Right cardiac atrium (tissue), 5 donors: ENCODE measurements around the gene PPFIA3. TPM values are rescaled to one million over a fixed set of nuclear protein-coding genes. Genes with fewer than 3 reads are reported as not detected.

Experiments used
- ATAC-seq, 2 donors: fragments of 200-7000 bp; cut with Tn5 transposase; one replicate each; pipeline versions ENCODE4 v1.8.0 to v1.9.1; 2020; ENCODE audit warnings: moderate library complexity in 2 of 2, mild to moderate bottlenecking in 1 of 2
- DNase-seq, 3 donors: peaks; one replicate each; pipeline ENCODE4 v3.0.0-alpha.2; 2020
- H3K27ac ChIP-seq: one replicate; pipeline ENCODE4 v1.5.1; 2013; ENCODE audit warnings: mild to moderate bottlenecking, low read length, control low read depth, moderate library complexity
- H3K27me3 ChIP-seq: one replicate; pipeline ENCODE4 v1.6.1; 2013; ENCODE audit not compliant: control insufficient read depth, insufficient read depth
- H3K4me1 ChIP-seq: one replicate; pipeline ENCODE4 v1.6.1; 2013; ENCODE audit warnings: low read length; ENCODE audit not compliant: control insufficient read depth, insufficient read depth
- H3K4me3 ChIP-seq: one replicate; pipeline ENCODE4 v1.5.1; 2013; ENCODE audit warnings: low read length, control low read depth
- H3K9me3 ChIP-seq: one replicate; pipeline ENCODE4 v1.6.1; 2013; ENCODE audit warnings: low read length; ENCODE audit not compliant: control insufficient read depth
- WGBS: extraction: QIAGEN DNeasy Blood & Tissue Kit; methylation state at CpG from one replicate; pipeline ENCODE4 v1.1.7; 2013; 5-methylcytosine and 5-hydroxymethylcytosine counted together
- intact Hi-C, 4 donors: fragments of 100-400 bp; cut with DNase I; formaldehyde crosslinking; loops; one replicate each; pipeline versions ENCODE4 v1.11.0 to v1.14.0; 2022 to 2023
- polyA plus RNA-seq: library from polyadenylated mRNA; stranded (reverse); fragments of 200-250 nt; gene quantifications from one replicate; pipeline ENCODE4 v1.2.3, GENCODE V29; 2013
- total RNA-seq, 4 donors: library from RNA; stranded (reverse); fragmentation: NEBNext Ultra II Directional; extraction: Animal tissue kit (Norgen Biotek cat#: 25700); gene quantifications; one replicate each; pipeline ENCODE4 v1.2.1, GENCODE V29; 2021
- donor health status: healthy with polysubstance abuse.
- donor health status: DM: no; HTN: yes; CAD: no.
- donor health status: DM: no; HTN: no; CAD: no.
- donor health status: DM: no; HTN: yes; CAD: no; lungs with severe emphysema.
- donor health status: DM: yes; HTN: yes; CAD: no.

PPFIA3 gene
- total and polyA plus RNA-seq, 5 donors = 9.5 to 13.2 (median 11.3) TPM

DNA sequence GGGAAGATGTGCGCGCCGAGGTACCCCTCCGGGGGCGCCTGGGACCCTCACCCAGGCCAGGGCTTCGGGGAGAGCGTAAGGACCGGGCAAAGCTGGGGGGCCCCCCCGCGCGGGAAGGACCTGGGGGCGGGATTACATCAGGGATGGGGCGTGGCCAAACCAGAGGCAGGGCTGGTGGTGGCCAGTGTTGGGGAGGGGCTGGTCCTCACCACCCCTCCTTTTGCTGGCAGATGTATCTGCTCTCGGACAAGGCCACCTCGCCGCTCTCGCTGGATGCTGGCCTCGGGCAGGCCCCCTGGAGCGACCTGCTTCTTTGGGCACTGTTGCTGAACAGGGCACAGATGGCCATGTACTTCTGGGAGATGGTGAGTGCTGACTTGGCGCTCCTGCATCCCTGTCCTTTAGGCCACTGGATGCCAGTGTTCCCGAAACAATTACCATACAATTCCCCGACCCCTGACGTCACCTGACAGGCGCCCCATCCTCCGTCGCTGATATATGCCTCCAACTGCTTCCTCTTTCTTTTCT lies 63.6 kb downstream of the PPFIA3 start:
- Histone ChIP-seq H3K27ac (no peak overlapping the region), H3K9me3 (no peaks in the 10 kb centered on the region), H3K4me3 (no peak overlapping the region), H3K4me1 (no peaks in the 10 kb centered on the region), H3K27me3 (no peaks in the 10 kb centered on the region)
- DNase-seq = peak in 1 of 3 donors; percentile 38
- ATAC-seq = peak in 1 of 2 donors; percentile 31
- intact Hi-C loops = no loop called here
- WGBS = 73% methylated on average over 26 of the region's 26 CpGs

DNA sequence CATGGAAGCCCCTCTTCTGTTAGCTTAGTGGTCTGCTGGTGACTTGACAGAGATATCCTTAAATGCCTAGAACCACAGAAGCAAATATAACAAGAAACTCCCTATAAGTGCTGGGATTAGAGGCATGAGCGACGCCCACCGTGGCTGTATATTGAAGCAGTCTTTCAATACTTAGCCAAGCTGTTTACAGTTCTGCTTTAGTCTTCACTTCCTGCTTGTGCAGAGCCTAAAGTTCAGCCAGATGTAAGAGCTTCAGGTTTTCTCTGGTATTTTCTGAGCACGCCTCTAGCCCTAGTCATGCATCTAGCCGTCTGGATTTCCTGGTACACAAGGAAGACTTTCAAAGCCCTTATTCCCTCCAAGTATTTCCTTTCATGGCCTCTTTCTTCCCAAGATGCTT lies 66.8 kb downstream of the PPFIA3 start:
- WGBS = 84% methylated on average over 5 of the region's 5 CpGs
- ATAC-seq = no peak
- intact Hi-C loops = no loop called here

DNA sequence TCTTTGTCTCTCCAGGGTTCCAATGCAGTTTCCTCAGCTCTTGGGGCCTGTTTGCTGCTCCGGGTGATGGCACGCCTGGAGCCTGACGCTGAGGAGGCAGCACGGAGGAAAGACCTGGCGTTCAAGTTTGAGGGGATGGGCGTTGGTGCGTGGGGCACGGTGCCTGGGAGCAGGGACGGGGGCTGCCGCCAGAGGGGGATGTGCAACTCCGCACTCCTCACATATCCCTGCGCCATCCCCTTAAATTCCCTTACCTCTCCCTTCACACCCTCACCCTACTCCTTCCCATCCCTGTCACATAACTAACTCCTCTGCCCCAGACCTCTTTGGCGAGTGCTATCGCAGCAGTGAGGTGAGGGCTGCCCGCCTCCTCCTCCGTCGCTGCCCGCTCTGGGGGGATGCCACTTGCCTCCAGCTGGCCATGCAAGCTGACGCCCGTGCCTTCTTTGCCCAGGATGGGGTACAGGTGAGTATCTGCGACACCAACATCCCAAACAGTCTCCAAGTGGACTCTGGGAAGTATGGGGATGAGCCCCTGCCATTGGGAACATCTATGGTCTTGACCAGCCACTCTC lies 69.4 kb downstream of the PPFIA3 start:
- H3K27ac ChIP-seq = no peak overlapping the region
- ATAC-seq = peak in 1 of 2 donors; percentile 20

More for the DNA sequence above, 66.8 kb downstream of the PPFIA3 start:
- Histone ChIP-seq H3K9me3 (no peaks in the 10 kb centered on the region), H3K4me1 (no peaks in the 10 kb centered on the region), H3K4me3 (no peak overlapping the region), H3K27ac (no peak overlapping the region), H3K27me3 (no peaks in the 10 kb centered on the region)
- no peak for DNase-seq

DNA sequence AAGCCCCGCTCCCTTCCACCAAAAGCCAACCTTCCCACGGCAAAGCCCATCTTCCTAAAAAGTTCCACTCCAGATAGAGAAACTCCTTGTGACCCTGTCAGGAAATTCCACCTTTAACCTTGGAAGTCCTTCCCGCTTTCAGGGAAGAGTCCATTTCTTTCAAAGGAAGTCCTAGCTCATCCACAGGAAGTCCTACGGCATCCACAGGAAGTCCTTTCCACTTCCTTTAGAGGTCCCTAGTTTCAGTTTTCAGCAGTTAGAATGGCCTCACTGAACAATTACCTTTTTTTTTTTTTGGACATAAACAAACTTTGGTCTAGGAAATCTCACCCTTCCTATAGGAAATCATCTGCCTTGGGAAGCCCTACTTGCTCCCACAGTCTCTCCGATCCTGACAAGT lies 69.9 kb downstream of the PPFIA3 start:
- Histone ChIP-seq H3K4me1 (no peaks in the 10 kb centered on the region), H3K9me3 (no peaks in the 10 kb centered on the region), H3K27ac (no peak overlapping the region), H3K27me3 (no peaks in the 10 kb centered on the region), H3K4me3 (no peak overlapping the region)
- DNase-seq = no peak
- WGBS = 71% methylated on average over 5 of the region's 5 CpGs
- no peak for ATAC-seq
- intact Hi-C loops = no loop called here

More for the DNA sequence above, 69.4 kb downstream of the PPFIA3 start:
- 85% methylated on average over 21 of the region's 21 CpGs for WGBS
- Histone ChIP-seq H3K4me1 (no peaks in the 10 kb centered on the region), H3K27me3 (no peaks in the 10 kb centered on the region), H3K9me3 (no peaks in the 10 kb centered on the region), H3K4me3 (no peak overlapping the region)
- no peak for DNase-seq
- intact Hi-C loops = no loop called here

DNA sequence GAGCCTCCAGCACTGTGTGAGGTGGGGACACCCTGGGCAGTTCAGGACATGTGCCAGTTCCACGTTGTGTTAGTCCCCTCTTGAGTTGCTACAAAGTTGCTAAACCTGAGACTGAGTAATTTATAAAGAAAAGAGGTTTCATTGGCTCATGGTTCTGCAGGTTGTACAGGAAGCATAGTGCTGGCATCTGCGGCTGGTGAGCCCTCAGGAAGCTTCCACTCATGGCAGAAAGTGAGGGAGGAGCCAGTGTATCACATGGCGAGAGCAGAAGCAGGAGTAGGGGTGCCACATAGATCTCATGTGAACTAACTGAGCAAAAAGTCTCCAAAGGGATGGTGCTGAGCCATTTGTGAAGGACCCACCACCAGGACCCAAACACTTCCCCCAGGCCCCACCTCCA lies 71.4 kb downstream of the PPFIA3 start:
- Histone ChIP-seq H3K4me3 (no peak overlapping the region), H3K27me3 (no peaks in the 10 kb centered on the region), H3K9me3 (no peaks in the 10 kb centered on the region), H3K4me1 (no peaks in the 10 kb centered on the region), H3K27ac (no peak overlapping the region)
- intact Hi-C loops = loop anchor here in 1 of 4 donors (10.0 kb wide), 1 partner anchor 86 kb away; no protein-coding TSS in a partner anchor
- DNase-seq = no peak
- 99% methylated on average over 3 of the region's 3 CpGs for WGBS
- no peak for ATAC-seq

DNA sequence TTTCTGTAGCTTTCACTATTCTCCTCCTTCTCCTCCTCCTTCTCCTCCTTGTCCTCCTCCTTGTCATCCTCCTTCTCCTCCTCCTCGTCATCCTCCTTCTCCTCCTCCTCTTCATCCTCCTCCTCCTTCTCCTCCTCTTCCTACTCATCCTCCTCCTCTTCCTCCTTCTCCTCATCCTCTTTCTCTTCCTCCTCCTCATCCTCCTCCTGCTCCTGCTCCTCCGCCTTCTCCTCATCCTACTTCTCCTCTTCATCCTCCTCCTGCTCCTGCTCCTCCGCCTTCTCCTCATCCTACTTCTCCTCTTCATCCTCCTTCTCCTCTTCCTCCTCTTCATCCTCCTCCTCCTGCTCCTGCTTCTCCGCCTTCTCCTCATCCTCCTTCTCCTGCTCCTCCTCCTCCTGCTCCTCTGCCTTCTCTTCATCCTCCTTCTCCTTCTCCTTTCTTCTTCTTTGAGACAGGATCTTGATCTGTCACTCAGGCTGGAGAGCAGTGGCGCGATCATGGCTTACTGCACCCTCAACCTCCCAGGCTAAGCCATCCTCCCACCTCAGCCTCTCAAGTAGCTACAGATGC lies 74.6 kb downstream of the PPFIA3 start:
- DNase-seq = no peak
- 92% methylated on average over 6 of the region's 6 CpGs for WGBS
- H3K4me3 ChIP-seq = no peak overlapping the region
- H3K9me3 ChIP-seq = no peaks in the 10 kb centered on the region
- intact Hi-C loops = loop anchor here in 1 of 4 donors (10.0 kb wide), 1 partner anchor 89 kb away; no protein-coding TSS in a partner anchor
- no peak overlapping the region for H3K27ac ChIP-seq
- no peaks in the 10 kb centered on the region for H3K27me3 ChIP-seq
- H3K4me1 ChIP-seq = no peaks in the 10 kb centered on the region
- ATAC-seq = no peak

DNA sequence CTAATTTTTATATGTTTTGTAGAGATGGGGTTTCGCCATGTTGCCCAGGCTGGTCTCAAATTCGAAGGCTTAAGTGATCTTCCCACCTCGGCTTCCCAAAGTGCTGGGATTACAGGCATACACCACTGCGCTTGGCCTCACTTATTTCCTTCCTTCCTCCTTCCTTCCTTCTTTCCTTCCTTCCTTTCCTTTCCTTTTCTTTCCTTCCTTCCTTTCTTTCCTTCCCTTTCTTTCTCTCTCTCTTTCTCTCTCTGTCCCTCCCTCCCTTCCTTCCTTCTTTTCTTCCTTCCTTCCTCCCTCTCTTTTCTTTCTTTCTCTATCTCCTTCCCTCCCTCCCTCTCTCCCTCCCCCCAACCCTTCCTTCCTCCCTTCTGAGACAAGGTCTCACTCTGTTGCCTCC lies 75.1 kb downstream of the PPFIA3 start:
- H3K4me3 ChIP-seq = no peak overlapping the region
- no peaks in the 10 kb centered on the region for H3K9me3 ChIP-seq
- no peaks in the 10 kb centered on the region for H3K27me3 ChIP-seq
- H3K4me1 ChIP-seq = no peaks in the 10 kb centered on the region
- ATAC-seq (no peak), DNase-seq (no peak)
- intact Hi-C loops = loop anchor here in 1 of 4 donors (10.0 kb wide), 1 partner anchor 90 kb away; no protein-coding TSS in a partner anchor
- no peak overlapping the region for H3K27ac ChIP-seq
- WGBS = 83% methylated on average over 4 of the region's 4 CpGs

DNA sequence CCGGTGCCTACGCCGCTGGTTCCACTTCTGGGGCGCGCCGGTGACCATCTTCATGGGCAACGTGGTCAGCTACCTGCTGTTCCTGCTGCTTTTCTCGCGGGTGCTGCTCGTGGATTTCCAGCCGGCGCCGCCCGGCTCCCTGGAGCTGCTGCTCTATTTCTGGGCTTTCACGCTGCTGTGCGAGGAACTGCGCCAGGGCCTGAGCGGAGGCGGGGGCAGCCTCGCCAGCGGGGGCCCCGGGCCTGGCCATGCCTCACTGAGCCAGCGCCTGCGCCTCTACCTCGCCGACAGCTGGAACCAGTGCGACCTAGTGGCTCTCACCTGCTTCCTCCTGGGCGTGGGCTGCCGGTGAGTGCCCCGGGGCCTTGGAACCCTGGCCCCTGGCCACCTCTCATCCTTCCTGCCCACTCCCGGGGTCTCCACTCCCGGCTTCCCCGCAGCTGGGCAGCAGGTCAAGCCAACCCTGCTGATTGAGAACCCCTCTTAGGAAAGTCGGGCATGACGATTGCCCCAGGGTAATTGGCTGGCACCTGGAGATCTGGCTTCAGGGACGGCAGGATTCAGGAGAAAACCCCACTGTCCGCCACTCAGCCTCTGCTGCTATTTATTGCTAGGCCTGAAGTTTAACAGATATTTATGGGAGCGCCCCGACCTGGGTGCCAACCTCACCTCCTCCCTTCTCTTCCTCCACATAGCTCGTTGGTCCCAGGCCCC lies 77.3 kb downstream of the PPFIA3 start:
- peak; percentile 77 to 80 for ATAC-seq
- no peaks in the 10 kb centered on the region for H3K27me3 ChIP-seq
- H3K4me1 ChIP-seq = no peaks in the 10 kb centered on the region
- intact Hi-C loops = loop anchor here in 1 of 4 donors (10.0 kb wide), 1 partner anchor 92 kb away; no protein-coding TSS in a partner anchor
- peak overlapping the region; percentile 50 for H3K27ac ChIP-seq
- DNase-seq = peak; percentile 33 to 85 (median 74)
- no peaks in the 10 kb centered on the region for H3K9me3 ChIP-seq
- no peak overlapping the region for H3K4me3 ChIP-seq
- WGBS = 56% methylated on average over 40 of the region's 40 CpGs

DNA sequence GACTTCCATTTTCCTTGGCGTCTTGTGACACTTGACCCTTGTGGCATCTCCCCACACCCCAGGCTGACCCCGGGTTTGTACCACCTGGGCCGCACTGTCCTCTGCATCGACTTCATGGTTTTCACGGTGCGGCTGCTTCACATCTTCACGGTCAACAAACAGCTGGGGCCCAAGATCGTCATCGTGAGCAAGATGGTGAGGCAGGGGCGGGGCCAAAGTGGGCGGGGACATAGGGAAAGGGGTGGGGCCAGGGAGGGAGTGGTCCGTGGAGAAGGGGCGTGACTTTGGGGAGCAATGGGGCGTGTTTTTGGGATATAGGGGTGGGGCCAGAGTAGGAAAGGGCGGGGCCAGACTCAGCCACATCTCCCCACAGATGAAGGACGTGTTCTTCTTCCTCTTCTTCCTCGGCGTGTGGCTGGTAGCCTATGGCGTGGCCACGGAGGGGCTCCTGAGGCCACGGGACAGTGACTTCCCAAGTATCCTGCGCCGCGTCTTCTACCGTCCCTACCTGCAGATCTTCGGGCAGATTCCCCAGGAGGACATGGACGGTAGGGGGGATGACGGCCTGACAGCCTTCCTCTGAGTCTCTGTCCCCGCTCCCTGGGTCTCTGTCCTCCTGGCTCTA lies 81.0 kb downstream of the PPFIA3 start:
- DNase-seq (peak in 1 of 3 donors; percentile 31), ATAC-seq (peak; percentile 13 to 49)
- H3K9me3 ChIP-seq = no peaks in the 10 kb centered on the region
- no peaks in the 10 kb centered on the region for H3K27me3 ChIP-seq
- no peaks in the 10 kb centered on the region for H3K4me1 ChIP-seq
- no peak overlapping the region for H3K4me3 ChIP-seq
- intact Hi-C loops = loop anchor here in 2 of 4 donors (5.0 kb wide), 1 partner anchor 103 kb away; no protein-coding TSS in a partner anchor
- WGBS = 92% methylated on average over 29 of the region's 29 CpGs
- no peak overlapping the region for H3K27ac ChIP-seq
